HS-27A (cell line): ENCODE results near the gene FGD4.
A peak's percentile ranks its signal among the peaks of the same experiment; 100 is the strongest.

Source experiments
- DNase-seq: peaks from one replicate; pipeline ENCODE4 v3.0.0-alpha.2; 2012; ENCODE audit warnings: low read depth, missing footprints

The FGD4 gene

GRCh38 chr12:32399370-32400113 lies at the start of gene FGD4:
FGD4 (plus strand) TSS chr12:32399558.
- peak; percentile 85 for DNase-seq

- no peak for DNase-seq
Observed at GRCh38 chr12:32353540-32353939, 45.8 kb upstream of the FGD4 start.

- DNase-seq: no peak
Observed at GRCh38 chr12:32357601-32358249, 41.6 kb upstream of the FGD4 start.

- DNase-seq: no peak
Observed at GRCh38 chr12:32360956-32361355, 38.4 kb upstream of the FGD4 start.

- DNase-seq: no peak
Observed at GRCh38 chr12:32362892-32363291, 36.5 kb upstream of the FGD4 start.

- DNase-seq: peak; percentile 74
Observed at GRCh38 chr12:32365473-32366064, 33.8 kb upstream of the FGD4 start.

GRCh38 chr12:32366714-32367113 lies 32.6 kb upstream of the FGD4 start:
- DNase-seq: no peak

GRCh38 chr12:32367381-32367780 lies 32.0 kb upstream of the FGD4 start:
- no peak for DNase-seq

- DNase-seq: no peak
Observed at GRCh38 chr12:32369202-32369601, 30.2 kb upstream of the FGD4 start.

GRCh38 chr12:32377344-32378055 lies 21.9 kb upstream of the FGD4 start:
- DNase-seq: no peak

- no peak for DNase-seq
Observed at GRCh38 chr12:32379213-32379612, 20.1 kb upstream of the FGD4 start.

- no peak for DNase-seq
Observed at GRCh38 chr12:32379667-32380066, 19.7 kb upstream of the FGD4 start.

- DNase-seq: no peak
Observed at GRCh38 chr12:32382226-32382625, 17.1 kb upstream of the FGD4 start.

GRCh38 chr12:32390572-32391219 lies 8.7 kb upstream of the FGD4 start:
- no peak for DNase-seq

- no peak for DNase-seq
Observed at GRCh38 chr12:32395026-32395425, 4.3 kb upstream of the FGD4 start.

GRCh38 chr12:32397696-32398095 lies 1.7 kb upstream of the FGD4 start:
- DNase-seq: no peak

- DNase-seq: no peak
Observed at GRCh38 chr12:32398181-32398580, 1.2 kb upstream of the FGD4 start.

GRCh38 chr12:32398816-32399369 lies 465 bp upstream of the FGD4 start:
- no peak for DNase-seq

- DNase-seq: no peak
Observed at GRCh38 chr12:32400114-32400672, 835 bp downstream of the FGD4 start.

GRCh38 chr12:32400866-32401265 lies 1.5 kb downstream of the FGD4 start:
- no peak for DNase-seq

GRCh38 chr12:32402170-32402569 lies 2.8 kb downstream of the FGD4 start:
- DNase-seq: no peak

GRCh38 chr12:32402946-32403345 lies 3.6 kb downstream of the FGD4 start:
- DNase-seq: no peak
